ENCODE results near the gene UNC13C. TPM values are rescaled to one million over a fixed set of nuclear protein-coding genes. Genes with fewer than 3 reads are reported as not detected.

The UNC13C gene
- total and polyA plus RNA-seq, 2 donors (not counting 3 experiments of a cell fraction or from before 2014, with no cell fraction given), result not detected

DNA sequence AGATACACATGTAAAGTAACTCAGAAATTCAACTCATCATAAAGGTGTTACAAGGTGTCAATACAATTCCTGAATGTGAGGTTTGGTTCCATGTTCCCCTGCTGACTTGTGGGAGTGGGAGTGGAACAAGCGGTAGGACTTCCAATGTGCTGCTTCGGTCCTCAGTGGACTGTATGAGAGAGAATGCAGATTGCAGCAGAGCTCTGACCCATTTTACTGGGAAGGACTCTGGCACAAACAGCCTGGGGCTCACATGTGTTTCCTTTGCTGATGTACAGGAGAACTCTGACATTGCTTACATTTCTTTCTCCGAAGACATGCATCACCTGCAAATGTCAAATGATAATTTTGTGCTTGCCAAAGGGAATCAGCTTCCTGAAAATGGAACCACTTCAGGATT, 111.5 kb downstream of the UNC13C start:
- no peak for FAIRE-seq
- no peaks in the 10 kb centered on the region for H3K27me3 ChIP-seq (ENCODE audit: control insufficient read depth in 2 of 2, insufficient read depth in 2 of 2, low read length in 2 of 2)
- H3K27ac ChIP-seq (ENCODE audit: insufficient read depth, low read depth, low read length), result no peak overlapping the region
- H3K9me1 ChIP-seq (replicated peaks; ENCODE audit: control insufficient read depth, extremely low read depth, insufficient read depth, low read length), result no peaks in the 10 kb centered on the region
- no peaks in the 10 kb centered on the region for H4K20me1 ChIP-seq (replicated peaks; ENCODE audit: control insufficient read depth, extremely low read depth, insufficient read depth, low read length)
- ChIA-PET CTCF (no interaction called here), POLR2A (no interaction called here)
- no peak overlapping the region for H3K4me2 ChIP-seq (ENCODE audit: insufficient read depth, low read length)
- H3K79me2 ChIP-seq (ENCODE audit: control insufficient read depth, insufficient read depth, low read length), result no peaks in the 10 kb centered on the region
- H3K4me3 ChIP-seq (replicated peaks in 1 of 3; ENCODE audit: insufficient read depth in 1 of 3, low read depth in 1 of 3, low read length in 3 of 3), result no peak overlapping the region
- H3K4me1 ChIP-seq (ENCODE audit: control insufficient read depth, extremely low read depth, insufficient read depth, low read length), result no peaks in the 10 kb centered on the region
- intact Hi-C loops (cut with micrococcal nuclease), result loop anchor here (10.0 kb wide), 1 partner anchor 1205 kb away; no protein-coding TSS in a partner anchor
- dilution Hi-C loops (cut with MboI; ENCODE audit: extremely low pct_ligation_motif_present, low sequenced_read_pairs), result no loop called here
- no peaks in the 10 kb centered on the region for H3K36me3 ChIP-seq (ENCODE audit: control insufficient read depth in 2 of 2, extremely low read depth in 1 of 2, insufficient read depth in 2 of 2, low read length in 2 of 2)
- no peak overlapping the region for H2AFZ ChIP-seq (ENCODE audit: low read depth, low read length)
- DNase-seq (ENCODE audit: low read depth, low spot score), result no peak
- no TSS peak for BruUV-seq (replicated peaks)
- H3K9me3 ChIP-seq (replicated peaks; ENCODE audit: control insufficient read depth, insufficient read depth, low read length), result no peaks in the 10 kb centered on the region
- TF ChIP-seq GATA2 (IDR thresholded peaks at IDR 0.05; ENCODE audit: insufficient read depth, insufficient read length, low read depth, low read length), result no peak
- no peak for TF ChIP-seq POLR2AphosphoS5 (IDR thresholded peaks at IDR 0.05; ENCODE audit: insufficient read depth, low read depth, low read length)
- no peak for TF ChIP-seq MYC (IDR thresholded peaks at IDR 0.05; ENCODE audit: low read depth, low read length)
- TF ChIP-seq JUN (IDR thresholded peaks at IDR 0.05; ENCODE audit: borderline replicate concordance, insufficient read depth, insufficient read length, low read depth), result no peak
- TF ChIP-seq POLR2A (IDR thresholded peaks at IDR 0.05; ENCODE audit: low read depth, low read length), result no peak
- TF ChIP-seq, protein P1, sequence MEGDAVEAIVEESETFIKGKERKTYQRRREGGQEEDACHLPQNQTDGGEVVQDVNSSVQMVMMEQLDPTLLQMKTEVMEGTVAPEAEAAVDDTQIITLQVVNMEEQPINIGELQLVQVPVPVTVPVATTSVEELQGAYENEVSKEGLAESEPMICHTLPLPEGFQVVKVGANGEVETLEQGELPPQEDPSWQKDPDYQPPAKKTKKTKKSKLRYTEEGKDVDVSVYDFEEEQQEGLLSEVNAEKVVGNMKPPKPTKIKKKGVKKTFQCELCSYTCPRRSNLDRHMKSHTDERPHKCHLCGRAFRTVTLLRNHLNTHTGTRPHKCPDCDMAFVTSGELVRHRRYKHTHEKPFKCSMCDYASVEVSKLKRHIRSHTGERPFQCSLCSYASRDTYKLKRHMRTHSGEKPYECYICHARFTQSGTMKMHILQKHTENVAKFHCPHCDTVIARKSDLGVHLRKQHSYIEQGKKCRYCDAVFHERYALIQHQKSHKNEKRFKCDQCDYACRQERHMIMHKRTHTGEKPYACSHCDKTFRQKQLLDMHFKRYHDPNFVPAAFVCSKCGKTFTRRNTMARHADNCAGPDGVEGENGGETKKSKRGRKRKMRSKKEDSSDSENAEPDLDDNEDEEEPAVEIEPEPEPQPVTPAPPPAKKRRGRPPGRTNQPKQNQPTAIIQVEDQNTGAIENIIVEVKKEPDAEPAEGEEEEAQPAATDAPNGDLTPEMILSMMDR (IDR thresholded peaks at IDR 0.05; ENCODE audit: extremely low read depth in 1 of 2, insufficient read depth in 1 of 2, low read depth in 1 of 2, low read length in 2 of 2), result no peak
- TF ChIP-seq, protein P2, sequence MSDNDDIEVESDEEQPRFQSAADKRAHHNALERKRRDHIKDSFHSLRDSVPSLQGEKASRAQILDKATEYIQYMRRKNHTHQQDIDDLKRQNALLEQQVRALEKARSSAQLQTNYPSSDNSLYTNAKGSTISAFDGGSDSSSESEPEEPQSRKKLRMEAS (IDR thresholded peaks at IDR 0.05; ENCODE audit: insufficient read depth, insufficient read length), result no peak
- TF ChIP-seq FOS (IDR thresholded peaks at IDR 0.05; ENCODE audit: borderline replicate concordance, insufficient read depth, low read length), result no peak
- no peak for TF ChIP-seq EZH2 (IDR thresholded peaks at IDR 0.05; ENCODE audit: borderline replicate concordance, low read depth, low read length, severe bottlenecking)
- no peak overlapping the region for H3K9ac ChIP-seq (replicated peaks; ENCODE audit: extremely low read depth, insufficient read depth, low read length)

All from endothelial cell of umbilical vein (primary cell).